DND-41 (cell line): ENCODE data around the gene SMARCD2.

Experiments used
- CTCF ChIP-seq: IDR thresholded peaks from 2 replicates; pipeline ENCODE4 v1.5.1; 2012; ENCODE audit warnings: borderline replicate concordance, low read length, moderate library complexity, mild to moderate bottlenecking; ENCODE audit not compliant: poor library complexity, severe bottlenecking; ENCODE audit errors: extremely low read depth
- EZH2 ChIP-seq: IDR thresholded peaks from 3 replicates; pipeline ENCODE4 v1.6.1; 2012; ENCODE audit warnings: borderline replicate concordance, low read depth, mild to moderate bottlenecking, moderate library complexity, low read length, inconsistent platforms; ENCODE audit not compliant: severe bottlenecking

- TF ChIP-seq EZH2 (no peak), CTCF (no peak)
These were observed 22.6 kb downstream of the SMARCD2 start for GRCh38 chr17:63819585-63820537.
